Measurements from ENCODE around the gene SLC34A3.
"Not testable (repeated sequence)": the region's sequence is repeated elsewhere in the genome, so short reads cannot be mapped to it uniquely, and the experiment has no call there.

SLC34A3 gene

GRCh38 chr9:137228968-137229896, 1.5 kb upstream of the SLC34A3 start:
- DNase-seq (ENCODE audit: low spot score) = no peak

GRCh38 chr9:137229903-137230704, 597 bp upstream of the SLC34A3 start:
- DNase-seq (ENCODE audit: low spot score) = no peak

DNA sequence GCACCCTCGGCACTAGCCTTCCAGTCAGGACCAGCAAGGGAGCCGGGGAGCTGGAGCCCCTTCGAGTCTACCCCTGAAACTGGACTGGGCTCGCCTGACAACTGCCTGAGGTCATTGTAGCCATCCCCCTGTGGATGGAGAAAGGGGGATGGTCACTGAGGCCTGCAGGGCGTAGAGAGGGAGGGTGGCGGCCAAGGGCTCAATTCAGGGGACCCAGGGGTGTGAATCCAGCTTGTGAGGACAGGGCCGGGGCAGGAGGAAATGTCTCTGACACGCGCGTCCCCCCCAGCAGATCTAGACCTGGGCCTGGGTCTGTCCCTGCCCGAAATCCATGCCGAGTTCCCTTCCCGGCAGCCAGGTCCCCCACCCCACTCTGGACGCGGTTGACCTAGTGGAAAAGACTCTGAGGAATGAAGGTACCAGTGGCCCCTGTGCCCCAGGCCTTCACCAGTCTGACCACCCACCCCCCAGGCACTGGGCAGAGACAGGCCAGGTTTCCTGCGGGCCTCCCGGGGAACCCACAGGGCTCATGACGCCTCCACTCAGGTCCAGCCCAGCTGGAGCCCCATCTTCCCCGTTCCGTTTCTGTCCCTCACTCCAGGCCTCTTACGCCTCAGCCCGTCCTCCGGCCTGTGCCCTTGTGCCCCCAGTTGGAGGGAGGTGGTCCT, 805 bp downstream of the SLC34A3 start:
- DNase-seq (ENCODE audit: low spot score) = no peak

DNA sequence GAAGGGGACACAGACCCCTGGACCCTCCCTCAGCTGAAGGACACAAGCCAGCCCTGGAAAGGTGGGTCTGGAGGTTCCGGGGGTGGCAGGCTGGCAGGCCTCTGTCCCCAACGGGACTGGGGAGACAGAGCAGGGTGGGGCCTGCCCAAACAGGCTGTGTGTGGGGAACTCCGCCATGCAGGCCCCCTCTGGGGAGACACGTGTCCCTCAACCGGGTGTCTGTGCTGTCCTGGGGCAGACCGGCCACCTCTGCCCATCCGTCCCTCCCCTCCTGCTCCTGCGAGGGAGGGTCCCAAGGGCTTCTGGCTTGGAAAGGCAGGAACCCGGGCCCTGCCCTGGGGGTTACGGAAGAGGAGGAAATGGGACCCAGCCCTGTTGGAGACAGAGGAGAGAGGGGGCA, 1.4 kb downstream of the SLC34A3 start:
- DNase-seq (ENCODE audit: low spot score) = no peak

GRCh38 chr9:137232510-137232909, 1.8 kb downstream of the SLC34A3 start:
- no peak for DNase-seq (ENCODE audit: low spot score)

DNA sequence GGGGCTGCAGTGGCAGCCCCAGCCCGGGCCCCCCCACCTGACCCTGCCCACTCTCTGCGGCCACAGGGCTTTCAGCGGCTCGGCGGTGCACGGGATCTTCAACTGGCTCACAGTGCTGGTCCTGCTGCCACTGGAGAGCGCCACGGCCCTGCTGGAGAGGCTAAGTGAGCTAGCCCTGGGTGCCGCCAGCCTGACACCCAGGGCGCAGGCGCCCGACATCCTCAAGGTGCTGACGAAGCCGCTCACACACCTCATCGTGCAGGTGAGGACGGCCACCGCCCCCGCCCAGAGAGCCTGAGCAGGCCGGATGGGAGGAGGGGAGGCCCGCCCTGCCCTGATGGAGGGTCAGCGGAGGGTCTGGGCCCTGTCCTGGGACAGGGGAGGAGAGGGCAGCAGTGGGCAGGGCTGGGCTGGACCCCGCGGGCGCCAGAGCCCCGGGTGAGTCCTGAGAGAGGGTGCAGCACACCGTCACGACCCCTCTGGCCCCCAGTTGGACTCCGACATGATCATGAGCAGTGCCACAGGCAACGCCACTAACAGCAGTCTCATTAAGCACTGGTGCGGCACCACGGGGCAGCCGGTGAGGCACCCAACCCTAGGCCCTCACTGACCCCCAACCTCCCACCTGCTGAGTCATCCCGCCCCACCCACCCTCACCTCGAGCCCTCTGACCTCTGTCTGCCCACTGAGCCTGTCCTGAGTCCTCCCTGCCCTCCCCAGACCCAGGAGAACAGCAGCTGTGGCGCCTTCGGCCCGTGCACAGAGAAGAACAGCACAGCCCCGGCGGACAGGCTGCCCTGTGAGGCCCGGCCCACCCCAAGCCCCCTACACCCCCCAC, 2.7 kb downstream of the SLC34A3 start:
- no peak for DNase-seq (ENCODE audit: low spot score)

GRCh38 chr9:137234055-137234697, 3.5 kb downstream of the SLC34A3 start:
- no peak for DNase-seq (ENCODE audit: low spot score)

DNA sequence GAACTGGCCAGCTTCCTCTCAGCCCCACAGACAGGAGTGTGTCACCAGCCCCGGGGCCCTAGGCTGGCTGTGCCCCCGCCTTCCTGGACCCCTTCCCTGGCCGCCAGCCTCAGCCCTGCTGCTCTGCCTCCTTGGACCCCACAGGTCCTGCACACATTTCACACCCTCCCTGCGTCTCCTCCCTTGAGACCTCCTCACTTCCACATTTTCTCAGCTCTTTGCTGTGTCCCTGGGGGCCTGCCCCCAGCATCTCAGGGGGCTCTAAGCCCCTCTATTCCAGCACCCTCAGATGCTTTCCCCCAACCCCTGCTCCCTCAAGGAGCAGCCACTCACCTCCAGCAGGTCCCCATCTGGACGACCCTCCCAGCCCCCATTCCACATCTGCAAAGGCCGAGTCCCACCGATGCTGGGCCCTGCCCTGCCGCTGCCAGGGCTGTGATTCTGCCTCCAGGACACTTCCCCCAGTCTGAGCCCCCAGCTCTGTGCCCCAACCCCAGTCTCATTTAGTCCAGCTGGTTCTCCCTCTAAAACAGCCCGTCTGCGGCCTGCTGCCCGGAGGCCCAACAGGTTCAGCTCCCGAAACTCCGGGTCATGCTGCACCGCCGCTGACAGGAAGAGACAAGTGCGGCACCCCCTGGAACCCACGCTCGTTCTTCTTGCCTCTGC, 4.2 kb downstream of the SLC34A3 start:
- no peak for DNase-seq (ENCODE audit: low spot score)

GRCh38 chr9:137235424-137236237, 4.9 kb downstream of the SLC34A3 start:
- no peak for DNase-seq (ENCODE audit: low spot score)

- peak; percentile 93 for DNase-seq (ENCODE audit: low spot score)
Measured at GRCh38 chr9:137236238-137236935, 5.7 kb downstream of the SLC34A3 start.

DNA sequence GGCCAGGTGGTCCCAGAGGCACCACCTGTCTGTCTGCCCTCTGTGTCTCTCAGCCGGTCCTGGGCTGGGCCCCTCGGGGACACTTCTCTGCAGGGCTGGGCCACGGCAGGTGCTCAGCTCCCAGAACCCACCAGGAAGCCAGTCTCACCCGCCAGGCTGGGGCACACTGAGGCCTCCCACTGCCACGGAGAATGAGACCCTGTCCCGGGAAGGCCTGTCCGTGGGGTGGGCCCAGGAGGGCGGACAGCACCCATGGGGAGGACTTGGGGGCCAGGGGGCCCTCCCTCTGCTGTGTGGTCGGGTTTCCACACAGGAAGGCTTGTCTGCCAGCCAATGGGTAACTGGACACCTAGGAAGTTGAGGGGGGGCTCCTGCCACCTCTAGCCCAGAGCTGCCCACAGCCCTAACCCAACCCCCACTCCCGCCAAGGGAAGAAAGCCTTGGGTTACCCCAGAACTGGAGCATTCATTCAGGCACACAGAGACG, 6.3 kb downstream of the SLC34A3 start:
- no peak for DNase-seq (ENCODE audit: low spot score)

- no peak for DNase-seq (ENCODE audit: low spot score)
Measured at GRCh38 chr9:137237759-137238726, 7.3 kb downstream of the SLC34A3 start.

DNA sequence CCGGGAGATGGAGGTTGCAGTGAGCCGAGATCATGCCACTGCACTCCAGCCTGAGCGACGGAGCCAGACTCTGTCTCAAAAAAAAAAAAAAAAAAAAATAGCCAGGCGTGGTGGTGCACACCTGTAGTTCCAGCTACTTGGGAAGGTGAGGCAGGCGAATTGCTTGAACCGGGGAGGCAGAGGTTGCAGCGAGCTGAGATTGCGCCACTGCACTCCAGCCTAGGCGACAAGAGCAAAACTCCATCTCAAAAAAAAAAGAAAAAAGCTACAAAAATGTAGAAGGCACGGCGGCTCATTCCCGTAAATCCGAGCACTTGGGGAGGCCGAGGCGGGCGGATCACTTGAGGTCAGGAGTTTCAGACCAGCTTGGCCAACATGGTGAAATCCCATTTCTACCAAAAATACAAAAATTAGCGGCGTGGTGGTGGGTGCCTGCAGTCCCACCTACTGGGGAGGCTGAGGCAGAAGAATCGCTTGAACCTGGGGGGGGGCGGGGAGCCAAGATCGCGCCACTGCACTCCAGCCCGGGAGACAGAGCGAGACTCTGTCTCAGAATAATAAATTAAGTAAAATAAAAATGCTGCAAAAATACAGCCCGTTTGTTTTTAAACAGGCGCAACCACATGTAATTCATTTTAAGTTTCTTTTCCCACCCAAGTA, 9.0 kb downstream of the SLC34A3 start:
- DNase-seq (ENCODE audit: low spot score) = not testable (repeated sequence)

DNA sequence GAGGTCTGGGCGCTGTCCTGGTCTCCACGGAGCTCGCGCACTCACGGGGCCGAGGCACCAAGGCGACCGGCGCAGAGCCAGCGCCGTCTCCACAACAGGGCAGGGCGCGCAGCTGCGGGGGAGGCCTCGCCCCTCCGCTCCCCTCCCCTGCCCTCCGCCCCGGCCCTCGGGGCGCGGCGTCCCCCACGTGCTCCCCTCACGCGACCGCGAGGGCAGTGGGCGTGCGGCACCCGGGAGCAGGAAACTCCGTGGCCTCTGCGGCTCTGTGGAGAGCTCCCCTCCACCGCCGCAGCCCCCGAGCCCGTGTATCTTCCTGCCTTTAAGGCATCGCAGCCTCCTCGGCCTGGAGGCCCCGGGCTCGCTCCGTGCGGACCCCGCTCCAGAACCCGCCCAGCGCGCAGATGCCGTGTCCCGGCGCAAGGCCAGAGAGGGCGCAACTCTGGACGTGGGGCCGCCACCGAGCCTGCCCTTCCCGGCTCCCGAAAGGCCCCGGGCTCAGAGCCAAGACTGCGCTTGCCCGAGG, 9.7 kb downstream of the SLC34A3 start:
- peak; percentile 81 for DNase-seq (ENCODE audit: low spot score)

DNA sequence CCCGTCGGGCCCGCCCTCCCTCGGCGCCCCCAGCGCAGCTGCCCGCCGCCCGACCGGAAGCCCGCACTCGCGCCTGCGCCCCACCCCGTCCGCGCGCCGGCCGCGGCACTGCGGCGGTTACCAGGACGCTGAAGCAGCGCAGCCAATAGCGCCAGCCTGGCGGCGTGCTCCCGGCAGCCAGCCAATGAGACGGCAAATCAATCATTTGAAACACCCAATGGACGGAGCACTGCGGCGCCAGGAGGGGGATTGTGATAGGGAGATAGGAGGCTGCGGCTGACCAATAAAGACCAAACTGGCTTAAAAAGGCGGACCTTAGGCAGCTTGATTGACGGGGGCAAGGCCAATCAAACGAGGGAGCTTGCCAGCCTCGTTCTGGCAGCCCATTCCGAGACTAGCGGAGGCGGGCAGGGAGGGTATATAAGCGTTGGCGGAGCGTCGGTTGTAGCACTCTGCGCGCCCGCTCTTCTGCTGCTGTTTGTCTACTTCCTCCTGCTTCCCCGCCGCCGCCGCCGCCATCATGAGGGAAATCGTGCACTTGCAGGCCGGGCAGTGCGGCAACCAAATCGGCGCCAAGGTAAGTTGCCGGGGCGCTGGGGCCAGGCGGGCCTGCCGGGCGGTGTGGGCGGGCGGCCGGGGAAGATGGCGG, 10.3 kb downstream of the SLC34A3 start, which contains the start of gene TUBB4B:
TUBB4B (plus strand) TSS at position 447 of the 649 bp plus-strand sequence; CDS start at position 521, 74 bp downstream.
- peak; percentile 95 for DNase-seq (ENCODE audit: low spot score)

Measured in D341Med (cell line).